ENCODE measurements around the gene MCU.
"Not testable (repeated sequence)": the region's sequence is repeated elsewhere in the genome, so short reads cannot be mapped to it uniquely, and the experiment has no call there.

GRCh38 chr10:72771195-72771594 lies 79.3 kb downstream of the MCU start:
- not testable (repeated sequence) for TF ChIP-seq CTCF (conservative IDR thresholded peaks at IDR 0.05 in 1 of 2, IDR thresholded peaks at IDR 0.05 in 1 of 2; ENCODE audit: low read depth in 1 of 2, low read length in 2 of 2); EZH2 (IDR thresholded peaks at IDR 0.05; ENCODE audit: low read length, missing control alignments)

All from fibroblast of lung (primary cell).